ELF-1 (cell line): ENCODE data around the gene TLR3.
A peak's percentile ranks its signal among the peaks of the same experiment; 100 is the strongest.
"Not testable (repeated sequence)": the region's sequence is repeated elsewhere in the genome, so short reads cannot be mapped to it uniquely, and the experiment has no call there.

Source experiments
- DNase-seq: peaks from one replicate; pipeline ENCODE4 v3.0.0-alpha.2; 2016; ENCODE audit warnings: low read depth, low spot score

The TLR3 gene

DNA sequence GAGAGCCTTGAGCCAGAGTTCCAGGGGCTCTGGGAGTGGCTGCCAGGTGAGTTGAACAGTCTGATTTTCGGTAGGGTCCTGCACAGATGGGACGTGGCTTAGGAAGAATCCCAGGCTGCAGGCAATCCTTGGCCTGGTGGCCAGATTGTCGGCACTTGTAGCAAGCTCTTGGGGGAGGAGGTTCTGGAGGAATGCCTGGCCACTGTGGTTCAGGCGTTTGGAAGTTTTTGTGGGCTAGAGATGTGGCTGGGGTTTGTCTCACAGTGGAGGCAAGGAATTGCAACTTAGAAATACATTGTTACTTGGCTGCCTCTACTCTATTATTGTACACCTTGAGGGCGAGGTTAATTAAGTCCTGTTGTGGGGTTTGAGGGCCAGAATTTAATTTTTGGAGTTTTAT lies 21.5 kb upstream of the TLR3 start:
- DNase-seq, result not testable (repeated sequence)

DNA sequence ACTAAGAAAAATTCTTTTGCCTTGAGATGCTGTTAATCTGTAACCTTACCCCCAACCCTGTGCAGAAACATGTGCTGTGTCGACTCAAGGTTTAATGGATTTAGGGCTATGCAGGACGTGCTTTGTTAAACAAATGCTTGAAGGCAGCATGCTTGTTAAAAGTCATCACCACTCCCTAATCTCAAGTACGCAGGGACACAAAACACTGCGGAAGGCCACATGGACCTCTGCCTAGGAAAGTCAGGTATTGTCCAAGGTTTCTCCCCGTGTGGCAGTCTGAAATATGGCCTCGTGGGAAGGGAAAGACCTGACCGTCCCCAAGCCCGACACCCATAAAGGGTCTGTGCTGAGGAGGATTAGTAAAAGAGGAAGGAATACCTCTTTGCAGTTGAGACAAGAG lies 18.8 kb upstream of the TLR3 start:
- not testable (repeated sequence) for DNase-seq

DNA sequence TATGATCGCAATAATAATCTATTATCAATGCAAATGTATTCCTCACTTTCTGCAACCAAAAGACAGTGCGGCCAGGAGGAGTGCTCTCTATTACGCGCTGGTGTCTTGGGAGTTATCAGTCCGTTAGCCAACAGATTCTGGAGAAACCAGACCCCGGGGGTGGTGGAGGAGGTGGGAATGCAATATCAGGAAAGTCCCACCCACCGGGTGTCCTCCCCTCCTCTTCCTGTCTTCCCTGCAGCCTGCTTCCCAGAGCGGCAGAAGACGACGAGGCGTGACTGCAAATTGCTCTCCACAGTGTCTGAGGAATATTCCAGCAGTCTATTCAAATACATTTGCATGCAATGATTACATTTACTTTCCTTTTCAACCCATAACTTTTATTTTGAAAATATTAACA lies 17.9 kb upstream of the TLR3 start:
- no peak for DNase-seq

DNA sequence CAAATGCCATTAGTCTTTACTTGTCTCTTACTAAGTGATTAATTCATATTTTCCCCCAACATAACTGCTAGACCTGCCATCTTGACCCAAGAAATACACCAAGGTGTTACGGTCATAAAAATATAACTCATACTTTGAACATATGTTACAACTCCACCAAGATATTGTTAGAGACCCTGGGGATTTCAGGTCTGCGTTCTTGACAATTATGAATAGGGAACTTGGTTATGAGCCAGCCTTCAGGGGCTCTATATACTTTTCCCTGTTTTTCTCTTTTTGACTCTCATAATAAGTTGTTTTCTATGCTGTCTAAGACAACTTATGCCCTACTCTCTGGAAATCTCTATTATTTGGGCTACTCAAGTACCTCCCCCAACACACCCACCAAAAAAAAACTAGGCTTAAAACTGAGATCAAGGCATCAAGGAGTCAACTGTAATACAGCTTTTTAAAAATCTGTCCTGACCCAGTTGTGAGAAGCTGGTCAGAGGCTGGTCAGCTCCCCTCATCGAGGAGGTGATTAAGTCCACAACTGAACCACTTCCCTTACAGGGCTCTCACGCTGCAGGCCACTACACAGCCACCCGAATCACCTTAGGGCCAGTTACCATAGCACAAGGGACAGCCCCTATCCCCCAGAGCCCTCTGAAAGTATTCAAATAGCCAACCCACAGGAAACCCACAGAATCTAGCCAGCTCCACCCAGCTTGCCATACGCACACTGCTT lies 10.5 kb upstream of the TLR3 start:
- DNase-seq, result no peak

DNA sequence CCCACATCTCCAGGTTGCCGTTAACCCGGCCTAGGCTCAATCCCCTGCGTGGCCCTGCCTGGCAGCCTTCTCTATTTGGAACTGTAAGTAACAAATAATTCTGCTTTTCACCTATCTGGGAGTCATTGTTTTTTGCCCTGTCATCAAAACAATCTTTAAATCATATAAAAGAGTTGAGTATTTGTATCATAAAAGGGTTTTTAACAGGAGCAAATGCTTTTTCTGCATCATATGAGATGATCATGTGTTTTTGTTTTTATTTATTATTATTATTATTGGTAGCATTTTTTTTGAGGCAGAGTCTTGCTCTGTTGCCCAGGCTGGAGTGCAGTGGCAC lies 10.0 kb upstream of the TLR3 start:
- no peak for DNase-seq

DNA sequence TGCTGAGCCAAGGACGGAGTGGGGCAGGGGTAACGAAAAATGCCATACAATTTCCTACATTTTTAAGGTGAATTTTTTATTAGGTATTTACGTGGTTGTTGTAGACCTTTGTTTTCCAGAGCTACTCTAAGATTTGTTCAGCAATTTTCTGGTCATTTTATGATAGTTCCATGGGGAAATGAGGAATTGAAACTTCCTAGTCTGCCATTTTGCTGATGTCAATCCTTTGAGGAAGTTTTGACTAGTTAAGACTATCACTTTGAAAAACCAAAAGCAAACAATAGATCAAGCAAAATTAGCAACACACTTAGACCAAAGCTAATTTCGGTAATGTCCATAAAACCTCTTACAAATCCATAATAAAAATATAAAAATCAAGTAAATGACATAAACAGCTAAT lies 7.0 kb upstream of the TLR3 start:
- no peak for DNase-seq

DNA sequence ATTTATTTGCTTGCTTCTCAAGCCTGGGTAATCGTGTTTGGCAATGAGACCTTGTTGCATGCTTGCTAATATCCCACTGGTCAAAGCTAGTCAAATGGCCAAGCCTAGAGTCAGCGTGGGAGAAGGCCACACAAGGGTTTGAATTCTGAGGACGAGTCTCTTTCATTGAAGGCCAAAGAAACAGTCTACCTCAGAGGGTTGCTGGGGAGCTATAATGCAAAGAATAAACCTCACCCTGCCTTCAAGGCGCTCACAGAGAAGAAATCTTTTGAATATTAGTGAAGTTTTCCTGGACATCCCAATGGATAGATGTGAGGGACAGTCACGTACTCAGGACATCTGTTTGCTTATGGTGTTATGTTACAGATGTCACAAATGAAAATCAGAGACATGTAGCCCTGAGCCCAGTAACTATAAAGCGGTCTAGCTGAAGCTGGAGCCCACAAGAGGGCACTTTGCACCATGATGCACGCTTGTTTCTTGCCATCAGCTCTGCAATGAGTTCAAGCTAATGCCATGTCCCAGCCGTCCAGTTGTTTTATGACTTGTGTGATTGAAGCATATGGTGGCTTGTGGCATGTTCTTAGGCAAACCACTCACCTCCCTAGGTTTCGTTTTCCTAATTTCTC lies 1.1 kb upstream of the TLR3 start:
- peak; percentile 43 for DNase-seq

DNA sequence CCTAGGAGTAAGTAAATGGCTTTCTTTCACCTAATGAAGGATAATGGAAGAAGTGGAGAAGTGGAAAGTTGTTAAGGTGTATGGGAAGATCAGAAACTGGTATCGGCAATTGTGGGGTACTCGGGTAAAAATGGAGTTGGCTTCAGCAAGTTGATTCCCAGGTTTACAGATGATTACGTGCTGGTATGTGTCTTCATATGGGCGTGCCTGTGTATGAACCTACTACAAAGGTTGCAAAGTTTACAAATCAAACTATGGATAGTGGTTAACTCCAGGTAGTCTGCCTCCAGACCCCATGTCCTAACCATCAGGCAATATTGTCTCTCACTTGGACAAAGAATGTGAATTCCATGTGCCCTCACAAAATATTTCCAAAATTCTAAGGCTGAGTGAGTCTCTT lies 773 bp downstream of the TLR3 start:
- no peak for DNase-seq

DNA sequence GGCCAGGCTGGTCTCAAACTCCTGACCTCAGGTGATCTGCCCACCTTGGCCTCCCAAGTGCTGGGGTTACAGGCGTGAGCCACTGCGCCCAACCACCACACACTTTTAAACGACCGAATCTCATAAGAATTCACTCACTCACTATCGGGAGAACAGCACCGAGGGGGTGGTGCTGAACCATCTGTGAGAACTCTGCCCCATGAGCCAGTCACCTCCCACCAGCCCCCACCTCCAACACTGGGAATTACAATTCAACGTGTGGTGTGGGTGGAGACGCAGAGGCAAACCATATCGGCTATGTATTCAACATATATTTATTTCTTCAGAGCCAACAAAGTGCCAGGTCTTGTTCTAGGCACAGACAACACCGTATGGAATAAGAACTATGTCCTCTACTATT lies 3.6 kb downstream of the TLR3 start:
- DNase-seq, result no peak

DNA sequence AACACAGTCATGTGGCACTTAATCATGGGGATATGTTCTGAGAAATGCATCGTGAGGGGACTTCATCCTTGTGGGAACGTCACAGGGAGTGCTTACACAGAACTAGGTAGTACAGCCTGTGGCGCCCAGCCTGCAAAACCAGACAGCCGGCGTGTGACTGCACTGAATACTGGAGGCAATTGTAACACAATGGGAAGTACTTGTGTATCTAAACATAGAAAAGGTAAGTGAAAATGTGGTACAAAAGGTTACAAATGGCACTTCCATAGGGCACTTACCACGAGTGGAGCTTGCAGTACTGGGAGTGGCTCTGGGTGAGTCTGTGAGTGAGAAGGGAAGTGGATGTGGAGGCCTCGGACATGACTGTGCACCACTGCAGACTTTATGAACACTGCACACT lies 5.2 kb downstream of the TLR3 start:
- no peak for DNase-seq

DNA sequence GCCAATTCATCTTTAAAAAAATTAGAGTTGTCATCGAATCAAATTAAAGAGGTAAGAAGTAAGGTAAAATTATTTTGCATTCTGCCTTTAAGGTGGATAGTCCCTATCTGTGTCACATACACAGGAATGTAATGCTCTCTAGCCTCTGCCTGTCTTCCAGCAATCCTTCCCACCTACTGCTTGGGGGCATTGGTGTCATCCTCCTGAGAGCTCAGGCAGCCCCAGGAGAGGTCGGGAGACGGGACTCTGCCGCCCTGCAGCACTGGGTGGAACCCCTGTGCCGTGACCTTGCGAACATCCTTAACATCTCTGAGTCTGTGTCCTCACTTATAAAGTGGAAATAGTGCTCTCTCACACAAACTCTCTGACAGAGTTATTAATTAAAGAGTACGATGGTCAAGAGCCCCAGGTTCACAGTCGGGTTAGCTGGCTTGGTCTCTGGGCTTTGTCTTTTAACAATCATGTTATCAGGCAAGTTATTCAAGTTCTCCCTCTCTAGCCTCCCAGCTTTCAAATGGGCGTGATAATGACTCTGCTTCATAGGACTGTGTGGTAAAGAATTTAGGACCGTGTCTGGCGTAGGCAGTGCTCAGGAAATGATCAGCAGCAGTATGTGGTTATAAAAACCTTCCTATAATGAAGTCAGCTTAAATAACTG lies 10.2 kb downstream of the TLR3 start:
- peak; percentile 89 for DNase-seq

DNA sequence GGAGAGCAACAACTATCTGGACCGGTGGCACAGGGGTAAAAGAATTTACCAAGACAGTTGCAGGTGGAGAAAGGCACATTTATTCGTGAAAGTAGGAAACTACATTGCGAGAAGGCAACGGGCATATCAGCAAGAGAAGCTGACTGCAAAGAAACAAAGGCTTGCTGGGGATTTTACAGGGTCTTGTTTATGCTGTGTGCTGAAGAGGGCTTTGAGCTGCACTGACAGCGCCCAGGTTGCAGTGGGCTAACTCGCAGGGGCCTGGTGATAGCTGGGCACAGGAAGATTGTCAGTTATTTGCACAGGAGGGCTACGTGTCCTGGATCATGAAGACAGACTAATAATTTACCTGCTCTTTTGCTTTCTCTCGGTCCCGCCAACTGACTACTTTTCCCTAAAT lies 10.7 kb downstream of the TLR3 start:
- peak; percentile 29 for DNase-seq

DNA sequence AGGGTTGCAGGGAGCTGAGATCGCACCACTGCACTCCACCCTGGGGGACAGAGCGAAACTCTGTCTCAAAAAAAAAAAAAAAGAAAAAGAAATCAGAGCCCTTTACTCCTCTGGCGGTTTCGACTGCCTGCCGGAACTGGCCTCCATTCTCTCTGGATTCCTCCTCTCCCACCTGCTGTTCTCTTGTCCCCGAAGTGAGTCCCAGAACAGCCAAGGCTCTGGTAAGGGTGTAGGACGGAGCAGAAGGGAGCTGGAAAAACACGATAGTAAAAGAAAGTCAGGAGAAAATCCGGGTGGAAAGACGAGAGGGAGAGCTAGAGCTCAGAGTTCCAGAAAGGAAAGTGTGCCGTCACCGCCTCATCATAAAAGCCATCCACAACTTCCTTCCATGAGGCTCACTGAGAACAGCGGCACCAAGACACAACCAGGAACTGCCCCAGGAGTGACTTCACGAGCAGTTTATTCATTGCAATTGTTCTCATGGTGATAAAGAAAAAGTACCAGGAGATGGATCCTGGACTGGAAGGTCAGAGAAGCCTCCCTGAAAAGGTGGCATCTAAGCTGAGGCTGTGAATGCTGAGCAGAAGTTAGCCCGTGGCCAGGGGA lies 12.3 kb downstream of the TLR3 start:
- DNase-seq, result peak; percentile 84

DNA sequence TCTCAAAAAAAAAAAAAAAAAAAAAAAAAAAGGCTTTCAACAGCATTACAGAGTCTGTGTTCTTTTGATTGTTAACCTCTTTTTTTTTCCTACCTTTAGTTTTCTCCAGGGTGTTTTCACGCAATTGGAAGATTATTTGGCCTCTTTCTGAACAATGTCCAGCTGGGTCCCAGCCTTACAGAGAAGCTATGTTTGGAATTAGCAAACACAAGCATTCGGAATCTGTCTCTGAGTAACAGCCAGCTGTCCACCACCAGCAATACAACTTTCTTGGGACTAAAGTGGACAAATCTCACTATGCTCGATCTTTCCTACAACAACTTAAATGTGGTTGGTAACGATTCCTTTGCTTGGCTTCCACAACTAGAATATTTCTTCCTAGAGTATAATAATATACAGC lies 13.3 kb downstream of the TLR3 start:
- no peak for DNase-seq

DNA sequence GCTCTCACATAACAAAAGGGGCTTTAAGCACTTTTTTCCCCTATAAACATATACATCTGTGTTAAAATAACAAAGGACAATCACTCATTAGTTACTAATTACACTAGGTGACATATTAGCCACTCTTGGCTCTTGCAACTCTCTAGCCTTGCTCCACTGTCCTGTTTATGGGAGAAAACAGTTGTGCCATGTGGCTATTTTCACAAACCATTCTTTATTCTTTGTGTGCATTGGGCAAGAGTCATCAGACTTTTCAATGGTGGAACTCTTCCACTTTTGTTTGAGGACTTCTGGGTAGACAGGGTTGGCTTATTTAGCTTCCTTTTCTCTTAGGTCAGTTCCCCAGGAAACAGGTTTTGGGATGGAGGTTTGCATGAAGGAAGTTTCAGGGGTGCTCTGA lies 19.6 kb downstream of the TLR3 start:
- DNase-seq, result no peak

DNA sequence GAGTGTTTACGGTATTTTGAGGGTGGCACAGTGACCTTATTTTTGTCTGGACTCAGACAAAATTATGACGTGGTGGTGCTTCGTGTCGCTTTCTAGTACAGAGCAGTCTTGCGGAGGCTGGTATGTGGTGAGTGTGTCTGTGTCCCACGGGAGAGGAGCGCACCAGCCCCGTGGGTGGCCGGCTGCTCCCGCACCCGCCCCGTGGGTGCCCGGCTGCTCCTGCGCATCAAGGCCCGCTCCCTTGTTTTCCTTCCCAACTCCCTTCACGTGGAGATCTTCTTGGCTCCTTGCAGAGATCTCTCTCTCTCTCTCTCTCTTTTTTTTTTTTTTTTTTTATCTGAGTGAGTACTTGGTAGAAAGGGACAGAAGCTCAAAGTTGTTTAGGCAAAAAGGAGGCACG lies 23.3 kb downstream of the TLR3 start:
- DNase-seq, result no peak

DNA sequence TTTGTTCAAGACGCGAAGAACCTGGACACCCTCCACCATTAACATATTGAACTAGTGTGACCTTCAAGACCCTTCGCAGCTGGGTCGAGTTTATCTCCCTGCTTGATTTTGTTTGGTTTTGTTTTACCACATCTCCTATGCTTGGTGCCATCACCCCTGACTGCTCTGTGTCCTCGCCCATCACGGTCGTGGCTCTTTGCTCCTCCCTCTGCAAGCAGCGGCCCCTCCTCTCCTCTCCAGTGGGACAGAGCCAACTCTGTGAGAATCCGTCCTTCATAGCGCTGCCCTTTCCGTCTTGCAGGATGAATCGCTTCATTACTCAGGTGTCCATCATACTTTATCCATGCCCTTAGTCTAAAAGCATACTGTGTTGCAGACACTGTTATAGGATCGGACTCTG lies 26.4 kb downstream of the TLR3 start:
- DNase-seq, result no peak

DNA sequence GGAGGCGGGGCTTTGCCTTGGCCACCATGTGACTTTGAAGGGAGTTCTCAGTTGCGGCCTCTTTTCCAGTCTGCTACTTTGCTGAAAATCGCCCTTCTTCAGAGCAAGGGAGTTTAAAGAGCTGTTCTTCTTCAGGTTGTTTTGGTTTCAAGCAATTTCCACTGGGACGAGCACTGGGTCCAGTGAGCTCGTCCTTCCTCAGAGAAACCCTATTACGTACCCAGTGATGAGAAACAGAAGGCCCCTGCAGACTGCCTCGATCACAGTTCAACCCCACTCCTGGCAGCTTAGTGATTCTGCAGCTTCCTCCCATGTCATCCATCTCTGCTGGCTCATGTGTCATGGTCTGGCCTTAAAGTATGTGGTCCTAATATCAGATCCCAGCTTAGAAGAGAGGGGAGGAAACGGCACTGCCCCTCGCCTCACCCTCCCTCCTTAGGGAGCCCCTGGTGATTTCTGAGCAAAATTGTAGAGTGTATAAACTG lies 27.8 kb downstream of the TLR3 start:
- no peak for DNase-seq

DNA sequence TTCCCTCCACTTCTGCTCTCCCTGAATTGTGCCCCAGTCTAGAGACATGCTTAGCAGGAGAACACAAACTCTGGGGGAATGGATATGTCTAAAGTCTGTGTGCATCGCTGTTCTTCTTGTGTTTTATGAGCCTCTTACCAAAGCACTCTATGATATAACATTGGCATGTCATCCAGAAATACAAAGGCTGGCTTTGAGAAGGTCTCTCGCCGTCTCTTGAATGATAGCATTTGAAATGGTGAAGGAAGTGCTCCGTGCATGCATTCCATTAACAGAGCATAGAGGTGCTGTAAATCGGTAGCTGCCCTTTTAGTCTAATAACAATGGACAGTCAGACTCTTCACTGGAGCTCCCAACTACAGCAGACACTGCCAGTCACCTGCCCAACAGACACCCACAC lies 28.4 kb downstream of the TLR3 start:
- no peak for DNase-seq

DNA sequence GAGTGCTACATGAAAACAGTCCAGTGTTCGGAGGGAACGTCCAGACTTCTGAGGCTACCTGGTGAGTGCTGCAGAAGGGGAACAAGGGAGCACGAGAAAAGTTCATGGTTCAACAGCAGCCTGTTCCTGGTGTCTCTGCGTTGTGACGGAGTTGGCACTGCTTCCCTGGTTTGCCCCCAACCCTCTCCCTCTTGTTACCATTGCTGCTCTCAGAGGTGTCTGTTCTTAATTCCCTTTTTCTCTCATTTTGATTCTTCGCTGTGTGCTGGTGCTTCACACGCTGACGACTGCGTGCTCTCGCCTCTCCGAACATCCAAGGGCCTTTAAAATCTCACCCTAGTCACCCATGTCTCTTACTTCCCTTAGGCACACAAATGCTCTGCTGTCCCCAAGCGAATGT lies 34.0 kb downstream of the TLR3 start:
- no peak for DNase-seq

DNA sequence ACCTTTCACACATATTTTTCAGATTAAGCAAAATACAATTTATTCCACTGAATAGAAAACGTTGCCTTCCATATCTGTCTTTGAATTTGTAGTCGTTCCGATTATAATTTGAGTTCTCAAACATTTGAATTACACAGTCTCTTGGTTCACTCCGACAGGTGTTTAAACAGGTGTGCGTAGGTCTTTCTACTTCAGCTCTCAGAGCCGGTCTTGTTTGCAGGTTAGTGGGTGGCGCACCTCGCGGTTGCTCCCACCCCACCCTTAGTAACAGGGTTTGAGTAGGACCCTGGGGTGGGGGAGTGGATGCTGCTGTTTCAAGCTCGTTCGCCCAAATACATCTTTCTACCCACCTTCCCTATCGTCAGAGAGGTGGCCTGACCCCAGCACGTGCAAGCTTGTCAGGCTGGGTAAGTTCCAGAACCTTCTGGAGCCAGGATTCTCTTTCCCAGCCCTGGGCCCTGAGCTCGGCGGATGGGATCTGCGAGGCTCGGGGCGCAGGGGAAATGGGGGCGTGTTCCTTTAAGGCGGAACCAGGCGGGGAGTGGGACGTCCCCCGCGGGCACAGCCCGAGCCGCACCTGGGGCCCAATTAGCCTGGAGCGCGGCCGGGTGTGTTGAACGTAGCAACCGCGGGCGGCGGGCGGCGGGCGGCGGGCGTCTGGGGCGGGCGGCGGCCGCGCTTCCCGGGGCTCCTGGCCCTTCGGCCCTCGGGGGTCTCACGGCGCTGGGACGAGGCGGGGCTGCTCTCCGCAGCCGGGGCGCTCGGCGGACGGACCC lies 35.3 kb downstream of the TLR3 start, which contains the start of gene FAM149A:
FAM149A (plus strand) TSS at position 591 of the 776 bp plus-strand sequence.
- peak; percentile 35 for DNase-seq
